ENCODE data around the gene BTBD17.

GRCh38 chr17:74328487-74328886 lies 33.2 kb downstream of the BTBD17 start:
- TF ChIP-seq CTCF (IDR thresholded peaks at IDR 0.05) (no peak), USF1 (IDR thresholded peaks at IDR 0.05; ENCODE audit: borderline replicate concordance, low read depth) (no peak), NFIC (IDR thresholded peaks at IDR 0.05; ENCODE audit: borderline replicate concordance) (no peak), EP300 (IDR thresholded peaks at IDR 0.05; ENCODE audit: borderline replicate concordance in 1 of 2, low read depth in 1 of 2, low read length in 1 of 2) (no peak), GABPA (IDR thresholded peaks at IDR 0.05; ENCODE audit: low read depth) (no peak)
